Ovary (tissue), 9 donors: ENCODE data around the gene PTPRQ. TPM values are rescaled to one million over a fixed set of nuclear protein-coding genes. Genes with fewer than 3 reads are reported as not detected.

Experiments
- DNase-seq, 5 donors: peaks; one replicate each; pipeline ENCODE4 v3.0.0-alpha.2; 2019 to 2020
- H3K27ac ChIP-seq, 2 donors: fragments of 200-600 bp; one replicate each; pipeline versions ENCODE4 v1.5.1 to v1.8.0; 2019 to 2022
- H3K27me3 ChIP-seq: fragments of 200-600 bp; one replicate; pipeline ENCODE4 v1.8.0; 2022
- H3K36me3 ChIP-seq: fragments of 200-600 bp; sonication (generic); one replicate; pipeline ENCODE4 v1.5.1; 2019
- H3K4me1 ChIP-seq: one replicate; pipeline ENCODE4 v1.8.1; 2013; ENCODE audit warnings: mild to moderate bottlenecking, moderate library complexity; ENCODE audit not compliant: insufficient read depth
- H3K4me3 ChIP-seq: fragments of 200-600 bp; sonication (generic); one replicate; pipeline ENCODE4 v1.5.1; 2017
- H3K9me3 ChIP-seq, 2 donors: fragments of 200-600 bp in 1 of 2; sonication (generic) in 1 of 2; one replicate each; pipeline versions ENCODE4 v1.5.1 to v1.8.1; 2013 to 2019; ENCODE audit warnings: mild to moderate bottlenecking in 1 of 2, moderate library complexity in 1 of 2
- EP300 ChIP-seq: sonication (generic); formaldehyde crosslinking; IDR thresholded peaks from one replicate; pipeline ENCODE4 v1.6.1; 2017; ENCODE audit warnings: antibody characterized with exemption
- POLR2A ChIP-seq: fragments of 450-650 bp; IDR thresholded peaks from one replicate; pipeline ENCODE4 v1.6.1; 2017; ENCODE audit warnings: antibody characterized with exemption, mild to moderate bottlenecking, moderate library complexity
- WGBS, 3 donors: extraction: QIAGEN DNeasy Blood & Tissue Kit in 1 of 3; methylation state at CpG; one replicate each; pipeline versions ENCODE4 v1.1.5 to v1.1.7; 2013 to 2017; 5-methylcytosine and 5-hydroxymethylcytosine counted together
- intact Hi-C, 4 donors: fragments of 100-400 bp; cut with DNase I; formaldehyde crosslinking; loops; one replicate each; pipeline versions ENCODE4 v1.11.0 to v1.15.1; 2022 to 2023
- polyA plus RNA-seq, 2 donors: library from polyadenylated mRNA; stranded (reverse); fragments of 200-250 nt in 1 of 2; fragments of 350-450 nt in 1 of 2; fragmentation: Illumina TruSeq in 1 of 2; extraction: RNeasy Lipid Tissue Mini Kit (QIAGEN cat#74804) in 1 of 2; gene quantifications; one replicate each; pipeline ENCODE4 v1.2.3, GENCODE V29; 2013 to 2014
- total RNA-seq, 7 donors: library from RNA; depleted of rRNA in 2 of 7; stranded (reverse); fragments of >200 nt in 2 of 7; fragmentation: NEBNext Ultra II Directional in 3 of 7; extraction: Animal tissue kit (Norgen Biotek cat#: 25700) in 3 of 7; gene quantifications; one replicate each; pipeline versions ENCODE4 v1.1.0 to v1.2.4, GENCODE V29; 2016 to 2023
- TF ChIP-seq, protein P1 (sequence below), 3 donors: fragments of 450-650 bp in 2 of 3; fragments of 200-600 bp in 1 of 3; IDR thresholded peaks; one replicate each; pipeline versions ENCODE4 v1.5.1 to v1.8.0; 2016 to 2022; ENCODE audit warnings: antibody characterized with exemption in 3 of 3, mild to moderate bottlenecking in 1 of 3
- donor health status: DM: no; HTN: no; CAD: no; lungs with moderate emphysema.
- donor health status: DM: no; HTN: no; CAD: no.
- donor health status: Bipolar disorder and iron deficiency.
- donor health status: DM: yes; HTN: yes; CAD: no.
- donor health status: DM: no; HTN: no; CAD: no.
- donor health status: DM: yes; HTN: yes; CAD: no.

Gene PTPRQ
- total and polyA plus RNA-seq, 9 donors: 0.05 to 18.8 (median 0.23) TPM

DNA sequence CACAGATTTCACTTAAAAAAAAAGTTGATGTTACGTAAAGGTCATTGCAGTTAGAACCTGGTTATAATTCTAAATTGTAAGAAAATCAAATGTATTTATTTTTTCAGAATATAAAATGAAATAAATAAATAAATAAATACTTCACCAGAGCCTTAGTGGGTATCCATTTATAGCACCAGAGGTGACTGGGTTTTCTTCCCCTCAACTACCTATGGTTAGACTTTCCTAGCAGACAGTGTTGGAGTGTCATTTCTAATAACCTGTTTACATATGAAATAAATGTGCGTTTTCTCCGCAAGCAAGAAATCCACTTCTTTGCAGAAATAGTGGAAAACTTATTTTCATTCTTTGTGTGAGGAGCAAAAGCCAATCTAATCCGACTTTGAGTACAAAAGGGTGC lies 269.4 kb downstream of the PTPRQ start:
- H3K27me3 ChIP-seq: no peaks in the 10 kb centered on the region

DNA sequence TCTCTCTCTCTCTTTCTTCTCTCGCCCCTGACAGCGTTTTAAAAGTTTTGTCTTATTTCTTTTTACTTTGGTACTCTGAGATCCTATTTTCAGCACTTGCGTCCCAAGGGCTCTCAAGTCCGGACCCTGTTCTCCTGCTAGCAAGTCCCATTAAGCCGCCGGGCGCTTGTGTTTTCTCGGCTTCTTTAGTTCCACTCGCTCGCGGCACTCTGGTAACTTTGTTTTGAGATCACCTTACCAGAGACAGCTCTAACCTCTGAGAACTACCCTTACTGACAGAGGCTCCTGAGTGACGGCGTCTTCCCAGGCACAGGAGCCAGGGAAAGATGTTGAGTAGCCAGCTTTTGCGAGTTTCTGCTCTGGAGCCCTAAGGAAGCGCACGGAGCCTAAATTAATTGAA lies 270.0 kb downstream of the PTPRQ start:
- TF ChIP-seq, protein P1, sequence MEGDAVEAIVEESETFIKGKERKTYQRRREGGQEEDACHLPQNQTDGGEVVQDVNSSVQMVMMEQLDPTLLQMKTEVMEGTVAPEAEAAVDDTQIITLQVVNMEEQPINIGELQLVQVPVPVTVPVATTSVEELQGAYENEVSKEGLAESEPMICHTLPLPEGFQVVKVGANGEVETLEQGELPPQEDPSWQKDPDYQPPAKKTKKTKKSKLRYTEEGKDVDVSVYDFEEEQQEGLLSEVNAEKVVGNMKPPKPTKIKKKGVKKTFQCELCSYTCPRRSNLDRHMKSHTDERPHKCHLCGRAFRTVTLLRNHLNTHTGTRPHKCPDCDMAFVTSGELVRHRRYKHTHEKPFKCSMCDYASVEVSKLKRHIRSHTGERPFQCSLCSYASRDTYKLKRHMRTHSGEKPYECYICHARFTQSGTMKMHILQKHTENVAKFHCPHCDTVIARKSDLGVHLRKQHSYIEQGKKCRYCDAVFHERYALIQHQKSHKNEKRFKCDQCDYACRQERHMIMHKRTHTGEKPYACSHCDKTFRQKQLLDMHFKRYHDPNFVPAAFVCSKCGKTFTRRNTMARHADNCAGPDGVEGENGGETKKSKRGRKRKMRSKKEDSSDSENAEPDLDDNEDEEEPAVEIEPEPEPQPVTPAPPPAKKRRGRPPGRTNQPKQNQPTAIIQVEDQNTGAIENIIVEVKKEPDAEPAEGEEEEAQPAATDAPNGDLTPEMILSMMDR (IDR thresholded peaks at IDR 0.05): no peak
- TF ChIP-seq EP300: no peak
- Histone ChIP-seq H3K27me3 (no peaks in the 10 kb centered on the region), H3K4me3 (no peak overlapping the region)

More for the DNA sequence above, 269.4 kb downstream of the PTPRQ start:
- no peak for DNase-seq
- Histone ChIP-seq H3K4me3 (no peak overlapping the region), H3K27ac (no peak overlapping the region), H3K36me3 (no peaks in the 10 kb centered on the region), H3K4me1 (no peaks in the 10 kb centered on the region), H3K9me3 (peaks cover 0 to 3% of the 10 kb centered on the region in 2 donors)
- TF ChIP-seq EP300 (no peak), POLR2A (no peak)
- TF ChIP-seq, protein P1 (IDR thresholded peaks at IDR 0.05): no peak
- WGBS, 3 donors: 85 to 89% (median 86%) methylated on average over 4 of the region's 4 CpGs
- intact Hi-C loops: no loop called here

DNA sequence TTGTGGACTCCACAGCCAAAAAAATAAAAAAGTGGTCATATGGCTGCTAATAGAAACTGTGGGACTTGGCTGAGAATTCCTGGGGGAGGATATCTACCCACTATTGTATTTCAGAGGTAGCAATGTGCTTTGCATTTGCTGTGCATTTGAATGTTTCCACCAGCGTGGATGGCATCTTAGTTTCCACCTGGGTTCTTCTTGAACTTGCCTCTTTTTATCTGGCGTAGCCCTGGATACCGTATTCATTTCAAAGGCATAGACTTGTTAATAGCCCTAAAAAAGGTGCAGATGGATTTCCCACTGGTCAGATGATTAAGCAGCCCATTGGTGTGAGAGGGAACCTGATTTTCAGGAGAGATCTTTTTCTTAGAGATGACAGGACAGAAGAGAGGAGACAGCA lies 270.8 kb downstream of the PTPRQ start:
- WGBS, 3 donors: 80 to 91% (median 80%) methylated on average over 3 of the region's 3 CpGs
- Histone ChIP-seq H3K27ac (no peak overlapping the region), H3K9me3 (no peaks in the 10 kb centered on the region), H3K27me3 (no peaks in the 10 kb centered on the region), H3K4me3 (no peak overlapping the region), H3K36me3 (no peaks in the 10 kb centered on the region), H3K4me1 (no peaks in the 10 kb centered on the region)
- DNase-seq: no peak
- intact Hi-C loops: no loop called here
- no peak for TF ChIP-seq POLR2A

More for the DNA sequence above, 270.0 kb downstream of the PTPRQ start:
- intact Hi-C loops: no loop called here
- WGBS, 3 donors: 22 to 33% (median 33%) methylated on average over 16 of the region's 16 CpGs
- H3K27ac ChIP-seq: no peak overlapping the region
- no peak for DNase-seq
- no peaks in the 10 kb centered on the region for H3K9me3 ChIP-seq
- no peaks in the 10 kb centered on the region for H3K4me1 ChIP-seq
- no peaks in the 10 kb centered on the region for H3K36me3 ChIP-seq

DNA sequence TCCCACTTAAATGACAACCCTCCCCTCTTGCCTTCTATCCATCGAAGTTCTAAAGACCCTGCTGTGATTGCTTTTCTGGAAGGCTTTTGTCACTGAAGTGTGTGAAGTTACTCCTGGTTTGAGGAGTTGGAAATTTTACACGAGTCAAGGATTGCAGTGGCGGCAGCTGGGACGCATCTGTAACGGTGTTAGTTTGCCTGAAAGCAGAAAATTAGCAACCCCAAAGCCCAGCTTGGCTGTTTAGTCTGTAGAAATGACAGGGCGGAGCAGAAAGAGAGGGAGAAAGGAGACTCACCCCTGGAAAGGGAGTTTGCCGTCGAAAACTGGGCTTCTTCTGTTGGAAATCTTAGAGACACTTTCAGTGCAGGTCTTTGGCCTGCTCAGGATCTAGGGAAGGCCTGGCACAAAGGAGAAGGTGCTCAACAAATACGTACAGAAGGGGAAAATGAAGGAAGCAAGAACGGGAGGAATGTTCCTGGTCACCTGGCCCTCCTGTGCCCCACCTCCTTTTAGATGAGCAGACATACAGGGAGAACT lies 271.7 kb downstream of the PTPRQ start:
- Histone ChIP-seq H3K9me3 (no peaks in the 10 kb centered on the region), H3K36me3 (no peaks in the 10 kb centered on the region), H3K27ac (no peak overlapping the region), H3K4me1 (no peaks in the 10 kb centered on the region), H3K4me3 (no peak overlapping the region), H3K27me3 (no peaks in the 10 kb centered on the region)
- TF ChIP-seq POLR2A (no peak), EP300 (no peak)
- TF ChIP-seq, protein P1 (IDR thresholded peaks at IDR 0.05): no peak
- intact Hi-C loops: no loop called here
- no peak for DNase-seq
- WGBS, 3 donors: 60 to 73% (median 62%) methylated on average over 10 of the region's 10 CpGs

DNA sequence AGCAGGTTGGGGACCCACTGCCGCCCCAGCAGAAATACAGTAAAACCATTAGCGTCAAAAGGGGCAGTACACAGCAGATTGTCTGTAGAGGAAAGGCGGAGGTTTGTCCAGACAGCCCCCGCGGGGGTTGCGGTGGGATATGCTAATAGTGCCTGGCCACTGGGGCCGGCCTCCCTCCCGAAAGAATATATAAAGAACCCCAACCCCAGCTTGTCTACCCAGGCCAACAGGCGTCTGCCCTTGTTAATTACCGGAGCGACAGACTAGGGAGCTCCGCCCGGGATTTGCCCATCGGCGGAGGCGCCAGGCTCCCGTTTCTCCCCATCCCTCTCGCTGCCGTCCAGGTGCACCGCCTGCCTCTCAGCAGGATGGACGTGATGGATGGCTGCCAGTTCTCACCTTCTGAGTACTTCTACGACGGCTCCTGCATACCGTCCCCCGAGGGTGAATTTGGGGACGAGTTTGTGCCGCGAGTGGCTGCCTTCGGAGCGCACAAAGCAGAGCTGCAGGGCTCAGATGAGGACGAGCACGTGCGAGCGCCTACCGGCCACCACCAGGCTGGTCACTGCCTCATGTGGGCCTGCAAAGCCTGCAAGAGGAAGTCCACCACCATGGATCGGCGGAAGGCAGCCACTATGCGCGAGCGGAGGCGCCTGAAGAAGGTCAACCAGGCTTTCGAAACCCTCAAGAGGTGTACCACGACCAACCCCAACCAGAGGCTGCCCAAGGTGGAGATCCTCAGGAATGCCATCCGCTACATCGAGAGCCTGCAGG lies 272.8 kb downstream of the PTPRQ start, which contains the start of gene MYF5:
Gene MYF5, plus strand, starts transcription at position 217 of the 774 bp plus-strand sequence. Its CDS starts 152 bp downstream, at position 369.
- Histone ChIP-seq H3K27me3 (no peaks in the 10 kb centered on the region), H3K4me1 (no peaks in the 10 kb centered on the region), H3K4me3 (no peak within 1 kb of the TSS), H3K36me3 (no peaks in the 10 kb centered on the region), H3K27ac (no peak within 1 kb of the TSS), H3K9me3 (no peaks in the 10 kb centered on the region)
- DNase-seq: no peak
- TF ChIP-seq POLR2A (no peak), EP300 (no peak)
- TF ChIP-seq, protein P1 (IDR thresholded peaks at IDR 0.05): no peak
- WGBS, 3 donors: 40 to 44% (median 43%) methylated on average over 43 to 45 of the region's 45 CpGs
- intact Hi-C loops: no loop called here
